DMS53 (cell line): Measurements from ENCODE around the gene ABR.
A peak's percentile ranks its signal among the peaks of the same experiment; 100 is the strongest.
"Not testable (repeated sequence)": the region's sequence is repeated elsewhere in the genome, so short reads cannot be mapped to it uniquely, and the experiment has no call there.

Source experiments
- DNase-seq: peaks from one replicate; lab custom pipeline; 2025; lab: John Stamatoyannopoulos, UW

The ABR gene

GRCh38 chr17:1201132-1201702 is 21.4 kb upstream of the ABR start:
- no peak for DNase-seq

DNA sequence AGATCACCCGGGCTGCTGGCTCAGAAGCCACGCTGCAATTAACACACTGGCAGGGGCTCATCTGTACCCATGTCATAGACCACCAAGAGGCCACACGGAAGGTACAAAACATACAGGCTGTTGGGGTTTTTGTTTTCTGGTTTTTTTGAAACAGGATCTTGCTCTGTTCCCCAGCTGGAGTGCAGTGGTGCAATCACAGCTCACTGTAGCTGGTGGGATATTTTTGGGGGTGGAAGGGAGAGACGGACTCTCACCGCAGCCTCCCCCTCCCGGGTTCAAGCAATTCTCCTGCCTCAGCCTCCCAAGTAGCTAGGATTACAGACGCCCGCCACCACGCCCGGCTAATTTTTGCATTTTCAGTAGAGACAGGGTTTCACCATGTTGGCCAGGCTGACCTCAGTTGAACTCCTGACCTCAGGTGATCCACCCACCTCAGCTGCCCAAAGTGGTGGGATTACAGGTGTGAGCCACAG is 19.5 kb upstream of the ABR start:
- not testable (repeated sequence) for DNase-seq

GRCh38 chr17:1197781-1198490 is 18.2 kb upstream of the ABR start:
- no peak for DNase-seq

GRCh38 chr17:1197379-1197778 is 17.6 kb upstream of the ABR start:
- DNase-seq: no peak

DNA sequence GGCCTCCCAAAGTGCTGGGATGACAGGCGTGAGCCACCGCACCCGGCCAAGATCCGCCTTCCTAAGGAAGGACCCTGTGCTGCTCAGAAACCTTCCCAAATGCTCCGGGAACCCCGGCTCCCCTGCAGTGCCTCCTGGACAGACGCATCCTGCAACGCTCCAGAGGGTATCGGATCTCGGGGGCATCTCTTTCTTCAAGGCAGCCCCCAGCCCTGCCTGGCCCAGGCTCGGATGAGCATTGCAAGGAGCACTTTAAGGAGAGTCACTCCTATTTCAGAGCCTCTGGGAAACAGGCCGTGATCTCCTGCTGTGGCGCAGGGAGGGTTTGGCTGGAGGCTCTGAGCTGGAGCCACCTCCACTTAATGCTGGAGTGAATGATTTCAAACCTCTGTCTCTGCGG is 17.2 kb upstream of the ABR start:
- DNase-seq: no peak

DNA sequence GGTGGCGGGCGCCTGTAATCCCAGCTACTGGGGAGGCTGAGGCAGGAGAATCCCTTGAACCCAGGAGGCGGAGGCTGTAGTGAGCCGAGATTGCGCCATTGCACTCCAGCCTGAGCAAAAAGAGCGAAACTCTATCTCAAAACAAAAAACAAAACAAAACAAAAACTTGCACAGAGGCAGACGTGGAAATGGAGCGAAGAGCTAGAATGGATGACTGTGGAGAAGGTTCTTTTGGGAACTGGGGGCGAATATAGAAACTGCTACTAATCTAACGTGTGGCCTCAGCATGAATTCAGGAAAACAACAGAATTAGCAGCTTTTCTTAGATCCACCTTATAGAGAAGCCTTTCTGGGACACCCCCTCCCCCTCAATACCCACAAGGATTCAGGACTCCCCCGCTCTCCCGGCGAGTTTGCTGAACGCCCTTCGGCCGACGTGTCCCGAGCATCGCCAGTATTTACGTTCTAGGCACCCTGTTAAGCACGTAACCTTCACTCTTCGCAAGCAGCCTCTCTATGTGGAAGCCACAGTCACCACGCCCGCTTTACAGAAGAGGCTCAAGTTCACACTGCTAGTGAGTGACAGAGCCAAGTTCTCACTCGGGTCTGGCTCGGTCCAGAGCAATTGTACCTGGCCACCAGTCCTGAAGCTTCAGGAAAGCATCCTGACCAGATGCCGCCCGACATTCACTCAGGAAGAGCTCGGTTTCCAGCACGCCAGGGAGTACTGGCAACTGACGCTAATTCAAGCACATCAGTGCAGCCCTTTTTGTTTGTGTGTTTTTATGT is 13.3 kb upstream of the ABR start:
- DNase-seq: no peak

GRCh38 chr17:1190751-1191331 is 11.1 kb upstream of the ABR start:
- DNase-seq: no peak

DNA sequence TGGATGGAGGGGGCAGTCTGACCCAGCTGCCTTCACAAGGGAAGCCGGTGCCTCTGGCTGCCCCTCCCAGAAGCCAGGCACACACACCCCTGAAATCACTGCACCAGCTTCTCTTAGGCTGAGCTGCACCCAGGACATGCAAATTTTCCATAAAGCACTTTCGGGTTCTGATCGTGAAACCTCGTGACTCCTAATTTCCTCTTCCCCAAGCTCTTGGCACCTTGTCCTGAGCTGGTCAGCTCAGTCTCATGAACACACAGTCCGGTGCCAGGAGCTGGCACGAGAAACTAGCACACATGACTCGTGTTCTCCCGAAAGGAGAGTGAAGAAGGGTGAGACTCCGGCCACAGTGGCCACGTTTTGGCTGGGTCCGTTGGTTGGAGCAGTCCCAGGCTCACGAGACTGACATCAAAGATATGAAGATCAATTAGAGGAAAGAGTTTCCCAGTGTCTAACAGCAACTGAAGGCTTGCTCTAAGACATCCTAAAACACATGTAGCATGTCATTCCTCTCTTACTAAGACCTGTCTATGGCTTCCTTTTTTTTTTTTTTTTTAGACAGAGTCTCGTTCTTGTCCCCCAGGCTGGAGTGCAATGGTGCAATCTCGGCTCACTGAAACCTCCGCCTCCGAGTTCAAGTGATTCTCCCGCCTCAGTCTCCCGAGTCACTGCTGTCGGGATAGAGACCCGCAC is 9.2 kb upstream of the ABR start:
- DNase-seq: no peak

DNA sequence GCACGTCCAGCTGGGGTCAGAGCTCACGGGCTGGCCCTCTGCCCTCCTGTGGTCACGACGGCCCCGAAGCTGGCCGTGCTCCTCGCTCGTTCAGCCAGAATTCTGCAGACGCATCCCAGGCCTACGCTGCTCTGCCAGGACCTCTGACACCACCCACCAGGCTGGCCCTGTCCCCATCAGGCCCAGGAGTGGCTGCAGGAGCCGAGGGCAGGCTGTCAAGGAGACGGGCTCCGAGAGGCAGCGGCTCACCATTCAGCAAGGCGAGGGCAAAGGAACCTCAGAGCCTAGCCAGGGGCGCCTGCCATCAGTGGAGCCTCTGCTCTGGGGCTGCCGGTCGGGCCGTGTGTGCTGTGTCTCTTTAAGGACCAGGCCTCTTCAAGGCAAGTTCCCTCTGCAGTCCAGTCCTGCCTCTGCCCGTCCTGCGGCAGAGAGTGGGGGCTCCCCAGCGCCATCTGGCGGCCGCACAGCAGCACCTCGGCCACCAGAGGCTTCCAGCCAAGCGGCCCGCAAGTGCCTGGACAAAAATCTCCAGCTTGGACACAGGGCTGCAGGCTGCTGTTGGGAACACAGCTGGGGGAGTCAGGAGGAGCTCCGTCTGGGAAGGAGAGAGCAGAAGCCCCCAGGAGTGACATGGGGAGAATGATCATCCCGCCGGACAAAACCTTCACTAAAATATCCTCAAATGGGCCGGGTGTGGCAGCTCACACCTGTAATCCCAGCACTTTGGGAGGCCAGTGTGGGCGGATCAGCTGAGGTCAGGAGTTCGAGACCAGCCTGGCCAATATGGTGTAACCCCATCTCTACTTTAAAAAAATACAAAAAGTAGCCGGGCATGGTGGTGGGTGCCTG is 7.4 kb upstream of the ABR start:
- peak; percentile 78 for DNase-seq

DNA sequence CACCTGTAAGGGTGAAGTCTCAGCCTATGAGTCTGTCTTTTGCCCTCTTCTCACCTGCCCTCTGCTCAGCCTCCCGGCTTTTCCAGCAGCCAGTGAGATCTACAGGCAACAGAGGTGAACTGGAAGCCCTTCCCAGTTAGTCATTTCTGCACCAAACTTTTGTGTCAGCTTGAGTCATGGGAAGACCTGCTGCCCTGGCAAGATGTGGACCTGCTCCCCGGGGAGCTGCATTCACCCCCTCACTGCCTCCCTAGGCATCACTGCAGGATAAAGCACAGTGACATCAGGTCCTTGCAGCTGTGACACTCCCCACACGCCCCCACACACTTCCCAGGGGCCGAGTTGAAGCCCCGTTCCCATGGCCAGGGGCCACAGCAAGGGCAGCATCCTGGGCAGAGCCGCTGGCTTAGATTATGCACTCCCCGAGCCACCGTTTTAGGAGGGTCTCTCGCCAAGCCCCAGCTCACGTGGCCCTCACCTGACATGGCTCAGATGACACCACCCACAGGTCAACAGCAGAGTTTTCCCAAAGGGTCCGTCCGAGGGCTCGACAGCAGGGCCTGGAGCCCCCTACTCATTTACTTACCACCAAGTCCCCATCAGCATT is 6.5 kb upstream of the ABR start:
- DNase-seq: no peak

GRCh38 chr17:1183171-1183873 is 3.5 kb upstream of the ABR start:
- DNase-seq: no peak

DNA sequence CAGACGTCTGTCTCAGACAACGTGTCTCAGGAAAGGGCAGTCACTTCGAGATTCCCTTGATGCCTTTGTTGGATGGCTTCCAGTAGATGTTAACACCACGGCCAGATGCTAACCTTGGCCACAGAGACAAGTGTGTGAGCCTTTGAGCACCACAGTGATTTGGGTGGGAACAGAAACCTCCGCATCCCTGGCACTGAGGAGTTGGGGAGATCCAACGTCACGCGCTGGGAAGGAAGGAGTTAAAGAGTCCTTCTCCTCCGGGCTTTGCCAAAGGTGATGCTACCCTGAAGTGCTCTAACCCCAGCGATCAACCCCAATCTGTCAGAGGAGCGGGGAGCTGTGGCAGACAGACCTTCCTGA is 3.0 kb upstream of the ABR start:
- DNase-seq: no peak

DNA sequence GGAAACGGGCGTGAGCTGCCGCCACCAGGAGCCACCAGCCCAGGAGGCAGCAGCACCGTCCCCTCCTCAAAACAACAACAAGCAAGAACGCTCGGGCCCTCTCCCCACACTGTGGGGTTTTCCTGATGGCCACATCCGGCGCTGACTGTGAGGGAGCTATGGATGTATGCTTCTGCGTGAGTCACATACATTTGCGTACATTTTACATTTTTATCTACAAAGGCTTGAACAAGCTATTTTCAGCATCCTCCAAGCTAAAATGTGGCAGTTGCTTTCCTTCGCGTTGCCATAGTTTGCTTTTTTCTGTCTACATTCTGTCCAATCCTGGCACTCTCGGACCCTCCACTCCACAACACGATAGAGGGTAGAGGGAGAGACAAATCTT is 2.0 kb upstream of the ABR start:
- peak; percentile 27 for DNase-seq

DNA sequence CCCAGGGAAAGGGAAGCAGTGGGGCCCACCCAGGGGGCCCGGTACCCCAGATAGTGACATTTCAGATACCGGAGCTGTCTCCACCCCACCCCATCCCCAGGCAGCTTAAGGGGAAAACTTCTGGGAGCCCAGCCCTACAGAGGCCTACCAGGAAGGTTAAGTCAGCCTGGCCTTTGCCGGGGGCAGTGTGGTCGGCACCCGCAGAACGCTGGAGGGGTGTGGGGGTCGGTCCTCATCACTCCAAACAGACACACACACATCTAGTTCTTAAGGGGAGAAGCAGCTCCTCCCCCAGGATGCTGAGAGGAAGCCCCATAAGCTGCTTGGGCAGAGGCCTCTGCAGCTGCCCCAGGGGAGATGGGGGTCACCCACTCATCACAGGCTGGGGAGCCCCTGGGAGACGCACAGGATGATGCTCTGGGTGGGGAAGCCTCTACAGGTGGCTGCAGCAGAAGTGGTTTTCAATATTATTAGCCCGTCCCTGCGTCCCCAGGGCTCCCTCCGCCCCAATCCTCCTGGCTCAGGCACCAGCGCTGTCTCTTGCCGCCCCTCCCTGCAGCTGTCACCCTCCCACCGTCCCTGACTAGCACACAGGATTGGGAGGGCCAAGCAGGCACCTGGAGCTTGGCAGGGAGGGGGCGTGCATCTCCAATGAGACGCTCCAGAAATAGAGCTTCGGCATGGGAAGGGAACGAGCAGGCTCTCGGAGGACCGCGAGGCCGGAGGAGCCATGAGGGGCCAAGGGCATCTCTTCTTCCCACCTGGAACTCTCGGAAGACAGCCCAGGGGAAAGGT is 1.4 kb upstream of the ABR start:
- no peak for DNase-seq

GRCh38 chr17:1179112-1179817 is 516 bp downstream of the ABR start:
- DNase-seq: no peak

GRCh38 chr17:1177016-1177700 is 2.6 kb downstream of the ABR start:
- DNase-seq: no peak

DNA sequence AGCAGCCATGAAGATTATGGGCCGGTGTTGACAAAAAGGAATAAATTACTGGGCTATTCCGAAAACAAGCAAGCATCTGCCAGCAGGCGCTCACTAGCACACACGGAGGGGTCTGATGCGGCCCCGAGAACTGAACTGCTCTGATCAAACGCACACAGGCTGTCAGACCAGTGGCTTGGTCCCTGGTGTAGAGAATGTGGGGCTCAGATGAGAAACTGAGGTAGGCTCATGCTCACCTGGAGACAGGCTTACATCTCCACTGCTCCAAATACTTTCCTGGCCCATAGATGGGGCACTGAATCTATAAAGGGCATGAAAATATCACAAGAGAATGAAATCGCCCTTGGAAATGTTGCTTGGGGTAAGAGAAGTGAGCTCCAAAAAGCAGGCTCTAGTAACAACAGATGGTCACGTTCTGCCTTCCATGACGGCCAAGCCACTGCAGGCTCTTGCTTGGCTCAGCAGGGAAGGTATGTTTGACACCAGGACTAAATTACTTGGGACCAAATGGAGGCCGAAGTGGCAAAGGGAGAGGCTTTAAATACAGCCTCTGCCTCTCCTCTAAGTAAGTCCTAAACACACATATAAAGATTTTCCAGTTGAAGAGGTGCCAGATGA is 5.4 kb downstream of the ABR start:
- DNase-seq: no peak
